Measurements from ENCODE around the gene GPR87.

Gene GPR87

DNA sequence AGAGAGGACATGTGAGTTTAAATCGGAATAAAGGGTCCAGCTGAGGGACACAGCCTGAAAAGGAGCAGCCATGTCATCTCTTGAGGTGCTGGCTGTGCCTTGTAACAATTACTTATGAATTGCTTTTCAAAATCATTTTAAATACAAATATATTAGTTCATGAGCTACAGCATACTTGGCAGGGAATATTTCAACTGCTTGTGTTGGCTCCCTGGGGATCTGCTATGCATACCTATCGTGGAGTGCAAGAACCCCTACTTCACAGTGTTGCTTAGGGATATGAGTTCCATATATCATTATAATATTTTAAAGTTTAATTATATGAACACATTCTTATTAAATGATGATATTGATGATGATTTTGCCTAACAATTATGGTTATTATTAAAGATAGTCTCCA is 19.2 kb downstream of the GPR87 start:
- no peak for TF ChIP-seq ARNTL (CRISPR knock-in tag; IDR thresholded peaks at IDR 0.05; ENCODE audit: borderline replicate concordance, low read depth)
- no peak for TF ChIP-seq ZNF565 (CRISPR knock-in tag; conservative IDR thresholded peaks at IDR 0.05; ENCODE audit: low read depth)
- no peak for TF ChIP-seq SNAI2 (CRISPR knock-in tag; IDR thresholded peaks at IDR 0.05)
- no peak for TF ChIP-seq RARB (CRISPR knock-in tag; IDR thresholded peaks at IDR 0.05)
- ATAC-seq = no peak

DNA sequence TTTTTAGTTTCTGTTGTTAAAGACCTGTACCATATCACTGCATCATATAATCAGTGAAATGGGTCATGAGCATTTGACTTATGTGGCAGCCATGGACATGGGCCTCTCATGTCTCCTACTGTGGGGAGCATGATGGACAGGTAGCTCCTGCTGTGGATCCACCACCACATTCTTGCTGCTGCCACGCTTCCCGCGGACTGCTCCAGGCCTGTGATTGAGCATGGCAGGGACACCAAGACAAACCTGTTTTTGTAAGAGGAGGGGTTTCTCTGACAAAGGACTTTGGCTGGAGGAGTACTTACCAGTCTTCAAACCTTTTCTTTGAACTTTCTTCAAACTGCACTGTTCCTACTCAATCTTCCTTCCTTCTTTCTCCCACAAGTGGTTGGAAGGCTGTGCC is 20.4 kb downstream of the GPR87 start:
- ATAC-seq = no peak
- TF ChIP-seq, protein P1, sequence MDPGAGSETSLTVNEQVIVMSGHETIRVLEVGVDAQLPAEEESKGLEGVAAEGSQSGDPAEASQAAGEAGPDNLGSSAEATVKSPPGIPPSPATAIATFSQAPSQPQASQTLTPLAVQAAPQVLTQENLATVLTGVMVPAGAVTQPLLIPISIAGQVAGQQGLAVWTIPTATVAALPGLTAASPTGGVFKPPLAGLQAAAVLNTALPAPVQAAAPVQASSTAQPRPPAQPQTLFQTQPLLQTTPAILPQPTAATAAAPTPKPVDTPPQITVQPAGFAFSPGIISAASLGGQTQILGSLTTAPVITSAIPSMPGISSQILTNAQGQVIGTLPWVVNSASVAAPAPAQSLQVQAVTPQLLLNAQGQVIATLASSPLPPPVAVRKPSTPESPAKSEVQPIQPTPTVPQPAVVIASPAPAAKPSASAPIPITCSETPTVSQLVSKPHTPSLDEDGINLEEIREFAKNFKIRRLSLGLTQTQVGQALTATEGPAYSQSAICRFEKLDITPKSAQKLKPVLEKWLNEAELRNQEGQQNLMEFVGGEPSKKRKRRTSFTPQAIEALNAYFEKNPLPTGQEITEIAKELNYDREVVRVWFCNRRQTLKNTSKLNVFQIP (CRISPR knock-in tag; IDR thresholded peaks at IDR 0.05; ENCODE audit: borderline replicate concordance, low read depth) = no peak

DNA sequence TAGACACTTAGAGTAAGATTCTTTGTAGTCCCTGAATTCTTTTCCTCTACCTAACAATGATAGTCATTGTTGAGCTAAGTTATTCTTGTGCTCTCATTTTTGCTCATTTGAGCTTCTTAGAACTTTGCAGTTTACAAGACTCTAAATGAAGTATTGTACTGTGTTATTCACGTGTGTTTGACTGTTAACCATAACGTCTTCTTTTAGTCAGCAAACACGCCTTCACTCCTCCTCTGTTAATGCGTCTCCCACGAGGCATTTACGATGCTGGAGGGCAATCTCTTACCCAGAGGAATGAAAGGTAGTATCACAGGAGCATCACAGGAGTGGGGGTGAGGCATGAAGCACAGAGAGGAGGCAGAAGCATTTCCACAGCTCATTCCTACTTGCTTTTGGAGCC is 23.5 kb downstream of the GPR87 start:
- no peak for ATAC-seq
- TF ChIP-seq, protein P2, sequence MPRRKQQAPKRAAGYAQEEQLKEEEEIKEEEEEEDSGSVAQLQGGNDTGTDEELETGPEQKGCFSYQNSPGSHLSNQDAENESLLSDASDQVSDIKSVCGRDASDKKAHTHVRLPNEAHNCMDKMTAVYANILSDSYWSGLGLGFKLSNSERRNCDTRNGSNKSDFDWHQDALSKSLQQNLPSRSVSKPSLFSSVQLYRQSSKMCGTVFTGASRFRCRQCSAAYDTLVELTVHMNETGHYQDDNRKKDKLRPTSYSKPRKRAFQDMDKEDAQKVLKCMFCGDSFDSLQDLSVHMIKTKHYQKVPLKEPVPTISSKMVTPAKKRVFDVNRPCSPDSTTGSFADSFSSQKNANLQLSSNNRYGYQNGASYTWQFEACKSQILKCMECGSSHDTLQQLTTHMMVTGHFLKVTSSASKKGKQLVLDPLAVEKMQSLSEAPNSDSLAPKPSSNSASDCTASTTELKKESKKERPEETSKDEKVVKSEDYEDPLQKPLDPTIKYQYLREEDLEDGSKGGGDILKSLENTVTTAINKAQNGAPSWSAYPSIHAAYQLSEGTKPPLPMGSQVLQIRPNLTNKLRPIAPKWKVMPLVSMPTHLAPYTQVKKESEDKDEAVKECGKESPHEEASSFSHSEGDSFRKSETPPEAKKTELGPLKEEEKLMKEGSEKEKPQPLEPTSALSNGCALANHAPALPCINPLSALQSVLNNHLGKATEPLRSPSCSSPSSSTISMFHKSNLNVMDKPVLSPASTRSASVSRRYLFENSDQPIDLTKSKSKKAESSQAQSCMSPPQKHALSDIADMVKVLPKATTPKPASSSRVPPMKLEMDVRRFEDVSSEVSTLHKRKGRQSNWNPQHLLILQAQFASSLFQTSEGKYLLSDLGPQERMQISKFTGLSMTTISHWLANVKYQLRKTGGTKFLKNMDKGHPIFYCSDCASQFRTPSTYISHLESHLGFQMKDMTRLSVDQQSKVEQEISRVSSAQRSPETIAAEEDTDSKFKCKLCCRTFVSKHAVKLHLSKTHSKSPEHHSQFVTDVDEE (CRISPR knock-in tag; IDR thresholded peaks at IDR 0.05) = no peak
- no peak for TF ChIP-seq ZNF565 (CRISPR knock-in tag; conservative IDR thresholded peaks at IDR 0.05; ENCODE audit: low read depth)
- TF ChIP-seq ZFP30 (CRISPR knock-in tag; IDR thresholded peaks at IDR 0.05) = no peak
- TF ChIP-seq RARB (CRISPR knock-in tag; IDR thresholded peaks at IDR 0.05) = no peak
- no peak for TF ChIP-seq CSDC2 (CRISPR knock-in tag; IDR thresholded peaks at IDR 0.05)
- TF ChIP-seq, protein P3, sequence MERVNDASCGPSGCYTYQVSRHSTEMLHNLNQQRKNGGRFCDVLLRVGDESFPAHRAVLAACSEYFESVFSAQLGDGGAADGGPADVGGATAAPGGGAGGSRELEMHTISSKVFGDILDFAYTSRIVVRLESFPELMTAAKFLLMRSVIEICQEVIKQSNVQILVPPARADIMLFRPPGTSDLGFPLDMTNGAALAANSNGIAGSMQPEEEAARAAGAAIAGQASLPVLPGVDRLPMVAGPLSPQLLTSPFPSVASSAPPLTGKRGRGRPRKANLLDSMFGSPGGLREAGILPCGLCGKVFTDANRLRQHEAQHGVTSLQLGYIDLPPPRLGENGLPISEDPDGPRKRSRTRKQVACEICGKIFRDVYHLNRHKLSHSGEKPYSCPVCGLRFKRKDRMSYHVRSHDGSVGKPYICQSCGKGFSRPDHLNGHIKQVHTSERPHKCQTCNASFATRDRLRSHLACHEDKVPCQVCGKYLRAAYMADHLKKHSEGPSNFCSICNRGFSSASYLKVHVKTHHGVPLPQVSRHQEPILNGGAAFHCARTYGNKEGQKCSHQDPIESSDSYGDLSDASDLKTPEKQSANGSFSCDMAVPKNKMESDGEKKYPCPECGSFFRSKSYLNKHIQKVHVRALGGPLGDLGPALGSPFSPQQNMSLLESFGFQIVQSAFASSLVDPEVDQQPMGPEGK (CRISPR knock-in tag; IDR thresholded peaks at IDR 0.05; ENCODE audit: borderline replicate concordance) = no peak
- TF ChIP-seq OSR1 (CRISPR knock-in tag; IDR thresholded peaks at IDR 0.05) = no peak
- TF ChIP-seq, protein P4, sequence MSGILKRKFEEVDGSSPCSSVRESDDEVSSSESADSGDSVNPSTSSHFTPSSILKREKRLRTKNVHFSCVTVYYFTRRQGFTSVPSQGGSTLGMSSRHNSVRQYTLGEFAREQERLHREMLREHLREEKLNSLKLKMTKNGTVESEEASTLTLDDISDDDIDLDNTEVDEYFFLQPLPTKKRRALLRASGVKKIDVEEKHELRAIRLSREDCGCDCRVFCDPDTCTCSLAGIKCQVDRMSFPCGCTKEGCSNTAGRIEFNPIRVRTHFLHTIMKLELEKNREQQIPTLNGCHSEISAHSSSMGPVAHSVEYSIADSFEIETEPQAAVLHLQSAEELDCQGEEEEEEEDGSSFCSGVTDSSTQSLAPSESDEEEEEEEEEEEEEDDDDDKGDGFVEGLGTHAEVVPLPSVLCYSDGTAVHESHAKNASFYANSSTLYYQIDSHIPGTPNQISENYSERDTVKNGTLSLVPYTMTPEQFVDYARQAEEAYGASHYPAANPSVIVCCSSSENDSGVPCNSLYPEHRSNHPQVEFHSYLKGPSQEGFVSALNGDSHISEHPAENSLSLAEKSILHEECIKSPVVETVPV (CRISPR knock-in tag; IDR thresholded peaks at IDR 0.05) = no peak
- TF ChIP-seq ISL1 (CRISPR knock-in tag; IDR thresholded peaks at IDR 0.05) = no peak
- TF ChIP-seq SNAI2 (CRISPR knock-in tag; IDR thresholded peaks at IDR 0.05) = no peak
- TF ChIP-seq ARNTL (CRISPR knock-in tag; IDR thresholded peaks at IDR 0.05; ENCODE audit: borderline replicate concordance, low read depth) = no peak
- no peak for TF ChIP-seq ZC3H10 (CRISPR knock-in tag; IDR thresholded peaks at IDR 0.05)
- TF ChIP-seq TOX (CRISPR knock-in tag; IDR thresholded peaks at IDR 0.05; ENCODE audit: borderline replicate concordance) = no peak
- no peak for TF ChIP-seq GLIS3 (CRISPR knock-in tag; IDR thresholded peaks at IDR 0.05)
- TF ChIP-seq ZNF8 (CRISPR knock-in tag; IDR thresholded peaks at IDR 0.05) = no peak
- TF ChIP-seq ESRRG (CRISPR knock-in tag; IDR thresholded peaks at IDR 0.05) = no peak
- TF ChIP-seq, protein P5, sequence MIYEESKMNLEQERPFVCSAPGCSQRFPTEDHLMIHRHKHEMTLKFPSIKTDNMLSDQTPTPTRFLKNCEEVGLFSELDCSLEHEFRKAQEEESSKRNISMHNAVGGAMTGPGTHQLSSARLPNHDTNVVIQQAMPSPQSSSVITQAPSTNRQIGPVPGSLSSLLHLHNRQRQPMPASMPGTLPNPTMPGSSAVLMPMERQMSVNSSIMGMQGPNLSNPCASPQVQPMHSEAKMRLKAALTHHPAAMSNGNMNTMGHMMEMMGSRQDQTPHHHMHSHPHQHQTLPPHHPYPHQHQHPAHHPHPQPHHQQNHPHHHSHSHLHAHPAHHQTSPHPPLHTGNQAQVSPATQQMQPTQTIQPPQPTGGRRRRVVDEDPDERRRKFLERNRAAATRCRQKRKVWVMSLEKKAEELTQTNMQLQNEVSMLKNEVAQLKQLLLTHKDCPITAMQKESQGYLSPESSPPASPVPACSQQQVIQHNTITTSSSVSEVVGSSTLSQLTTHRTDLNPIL (CRISPR knock-in tag; IDR thresholded peaks at IDR 0.05; ENCODE audit: low read depth) = no peak

DNA sequence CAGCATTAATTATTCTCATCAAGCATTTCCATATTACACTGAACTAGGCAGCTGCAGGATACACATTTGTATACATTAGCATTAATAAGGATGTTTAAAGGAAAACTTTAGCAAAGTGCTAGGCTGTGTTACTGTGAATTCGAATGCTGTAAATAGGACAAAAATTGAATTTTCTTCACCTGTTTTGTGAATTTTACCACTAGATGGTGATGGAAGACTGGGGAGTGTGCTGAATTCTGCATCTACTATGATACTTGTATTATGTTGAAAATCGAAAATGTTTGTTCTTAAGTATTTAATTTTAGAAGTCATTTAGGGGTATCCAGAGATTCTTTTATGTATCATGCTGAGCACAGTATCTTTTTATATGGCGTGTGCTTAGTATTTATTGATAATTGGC is 25.9 kb downstream of the GPR87 start:
- ATAC-seq = peak; percentile 70
- TF ChIP-seq, protein P2 (CRISPR knock-in tag; IDR thresholded peaks at IDR 0.05) = no peak
- TF ChIP-seq RARB (CRISPR knock-in tag; IDR thresholded peaks at IDR 0.05) = no peak
- TF ChIP-seq, protein P5 (CRISPR knock-in tag; IDR thresholded peaks at IDR 0.05; ENCODE audit: low read depth) = no peak
- no peak for TF ChIP-seq ESRRG (CRISPR knock-in tag; IDR thresholded peaks at IDR 0.05)
- TF ChIP-seq ZNF8 (CRISPR knock-in tag; IDR thresholded peaks at IDR 0.05) = no peak
- TF ChIP-seq ZNF70 (CRISPR knock-in tag; IDR thresholded peaks at IDR 0.05) = no peak
